HT1080 (cell line): ENCODE measurements around the gene RNF167. TPM values are rescaled to one million over a fixed set of nuclear protein-coding genes. Genes with fewer than 3 reads are reported as not detected.

Experiments
- DNase-seq: peaks from one replicate; pipeline ENCODE4 v3.0.0-alpha.2; 2015; ENCODE audit warnings: low read depth
- total RNA-seq: library from RNA; depleted of rRNA; stranded (reverse); fragments of >200 nt; shearing (Covaris generic); gene quantifications from 2 replicates; pipeline ENCODE4 v1.2.3, GENCODE V29; 2014

RNF167 gene
- total RNA-seq, 1 experiment from 2014 or later, result 95.7 TPM

GRCh38 chr17:4937553-4937952 lies 2.5 kb upstream of the RNF167 start:
- DNase-seq, result no peak

GRCh38 chr17:4938069-4938491 lies 2.0 kb upstream of the RNF167 start:
- DNase-seq, result no peak

- DNase-seq, result no peak
Measured at GRCh38 chr17:4938688-4939545, 1.2 kb upstream of the RNF167 start.

GRCh38 chr17:4939546-4939795 lies 597 bp upstream of the RNF167 start:
- DNase-seq, result no peak

GRCh38 chr17:4940555-4941318 lies 669 bp downstream of the RNF167 start:
- no peak for DNase-seq

GRCh38 chr17:4941319-4941610 lies 1.2 kb downstream of the RNF167 start:
- no peak for DNase-seq

- DNase-seq, result no peak
Measured at GRCh38 chr17:4942760-4943508, 2.9 kb downstream of the RNF167 start.

- no peak for DNase-seq
Measured at GRCh38 chr17:4944163-4944553, 4.1 kb downstream of the RNF167 start.

- DNase-seq, result no peak
Measured at GRCh38 chr17:4944554-4945175, 4.6 kb downstream of the RNF167 start.

GRCh38 chr17:4945176-4945943 lies 5.3 kb downstream of the RNF167 start:
- DNase-seq, result peak; percentile 92

- no peak for DNase-seq
Measured at GRCh38 chr17:4945944-4946280, 5.8 kb downstream of the RNF167 start.

- no peak for DNase-seq
Measured at GRCh38 chr17:4946312-4946976, 6.4 kb downstream of the RNF167 start.

GRCh38 chr17:4947010-4947410 lies 6.9 kb downstream of the RNF167 start:
- DNase-seq, result no peak

GRCh38 chr17:4947411-4948165 lies 7.5 kb downstream of the RNF167 start:
- peak; percentile 80 for DNase-seq

- peak; percentile 80 for DNase-seq
Measured at GRCh38 chr17:4948166-4948930, 8.3 kb downstream of the RNF167 start, which contains the start of gene PFN1. Gene PFN1 (minus strand): TSS chr17:4948530. CDS start chr17:4948394, 136 bp downstream.

GRCh38 chr17:4948931-4949320 lies 8.9 kb downstream of the RNF167 start:
- peak; percentile 89 for DNase-seq

GRCh38 chr17:4949321-4950074 lies 9.4 kb downstream of the RNF167 start:
- DNase-seq, result peak; percentile 69

- no peak for DNase-seq
Measured at GRCh38 chr17:4950075-4950745, 10.1 kb downstream of the RNF167 start.
